H1 (cell line): ENCODE measurements around the gene GAK. TPM values are rescaled to one million over a fixed set of nuclear protein-coding genes. Genes with fewer than 3 reads are reported as not detected.

Experiments used
- CEBPB ChIP-seq: IDR thresholded peaks from 2 replicates; pipeline ENCODE4 v1.6.1; 2012; ENCODE audit warnings: low read depth, low read length
- CHD7 ChIP-seq: fragments of 300-600 bp; sonication (generic); IDR thresholded peaks from 2 replicates; pipeline ENCODE4 v1.7.1; 2012; ENCODE audit warnings: low read length, moderate library complexity, mild to moderate bottlenecking, inconsistent platforms; ENCODE audit not compliant: insufficient replicate concordance
- polyA plus RNA-seq, 7 experiments: library from polyadenylated mRNA; depleted of rRNA in 3 of 7; stranded (reverse) in 5 of 7; unstranded in 2 of 7; fragments of >200 nt in 5 of 7; fragments of 200-250 nt in 2 of 7; gene quantifications; 1 replicate in 5 of 7; 2 replicates in 1 of 7; 4 replicates in 1 of 7; pipeline versions ENCODE4 v1.2.1 to v1.2.3, GENCODE V29; 2011 to 2013; ENCODE audit warnings: missing spikeins in 2 of 7, mixed read lengths in 2 of 7
- total RNA-seq: library from RNA; stranded (reverse); fragmentation: NEBNext Ultra II Directional; extraction: Animal tissue kit (Norgen Biotek cat#: 25700); gene quantifications from 2 replicates; pipeline ENCODE4 v1.2.1, GENCODE V29; 2021

Gene GAK
- total and polyA plus RNA-seq, 2 of the 8 experiments (the other 6 are each of a cell fraction or from before 2014, with no cell fraction given): 31.5 to 70.8 TPM

GRCh38 chr4:830601-831482, 101.3 kb downstream of the GAK start (continued):
- TF ChIP-seq CHD7: no peak
- no peak for TF ChIP-seq CEBPB
